ENCODE measurements around the gene CLIC6. TPM values are rescaled to one million over a fixed set of nuclear protein-coding genes. Genes with fewer than 3 reads are reported as not detected.

The CLIC6 gene
- total RNA-seq, 4 donors from 2014 or later: 0.49 to 3.0 (median 1.1) TPM

- no peak for TF ChIP-seq POLR2A (IDR thresholded peaks at IDR 0.05)
- TF ChIP-seq, protein P1, sequence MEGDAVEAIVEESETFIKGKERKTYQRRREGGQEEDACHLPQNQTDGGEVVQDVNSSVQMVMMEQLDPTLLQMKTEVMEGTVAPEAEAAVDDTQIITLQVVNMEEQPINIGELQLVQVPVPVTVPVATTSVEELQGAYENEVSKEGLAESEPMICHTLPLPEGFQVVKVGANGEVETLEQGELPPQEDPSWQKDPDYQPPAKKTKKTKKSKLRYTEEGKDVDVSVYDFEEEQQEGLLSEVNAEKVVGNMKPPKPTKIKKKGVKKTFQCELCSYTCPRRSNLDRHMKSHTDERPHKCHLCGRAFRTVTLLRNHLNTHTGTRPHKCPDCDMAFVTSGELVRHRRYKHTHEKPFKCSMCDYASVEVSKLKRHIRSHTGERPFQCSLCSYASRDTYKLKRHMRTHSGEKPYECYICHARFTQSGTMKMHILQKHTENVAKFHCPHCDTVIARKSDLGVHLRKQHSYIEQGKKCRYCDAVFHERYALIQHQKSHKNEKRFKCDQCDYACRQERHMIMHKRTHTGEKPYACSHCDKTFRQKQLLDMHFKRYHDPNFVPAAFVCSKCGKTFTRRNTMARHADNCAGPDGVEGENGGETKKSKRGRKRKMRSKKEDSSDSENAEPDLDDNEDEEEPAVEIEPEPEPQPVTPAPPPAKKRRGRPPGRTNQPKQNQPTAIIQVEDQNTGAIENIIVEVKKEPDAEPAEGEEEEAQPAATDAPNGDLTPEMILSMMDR (IDR thresholded peaks at IDR 0.05 in 4 of 5, conservative IDR thresholded peaks at IDR 0.05 in 1 of 5): no peak
- ATAC-seq: no peak
- intact Hi-C loops (cut with DNase I; ENCODE audit: low total_unique reads) (loop anchor here (5.0 kb wide), 2 partner anchors 105 to 355 kb away; partner anchors contain the start of gene RUNX1), in situ Hi-C loops (cut with MboI; ENCODE audit: low sequenced_read_pairs in 4 of 4) (loop anchor here in 1 of 4 donors (10.0 to 25.0 kb wide), 4 partner anchors 95 to 1245 kb away; no protein-coding TSS in a partner anchor)
- no peak overlapping the region for H3K4me3 ChIP-seq
- H3K27ac ChIP-seq: no peak overlapping the region
- H3K36me3 ChIP-seq: no peaks in the 10 kb centered on the region
- no peak for DNase-seq
- peaks cover 17 to 30% of the 10 kb centered on the region in 2 donors for H3K4me1 ChIP-seq
- H3K9me3 ChIP-seq: no peaks in the 10 kb centered on the region
- H3K27me3 ChIP-seq: no peaks in the 10 kb centered on the region
Measured at GRCh38 chr21:34692458-34693020, 23.7 kb downstream of the CLIC6 start.

DNA sequence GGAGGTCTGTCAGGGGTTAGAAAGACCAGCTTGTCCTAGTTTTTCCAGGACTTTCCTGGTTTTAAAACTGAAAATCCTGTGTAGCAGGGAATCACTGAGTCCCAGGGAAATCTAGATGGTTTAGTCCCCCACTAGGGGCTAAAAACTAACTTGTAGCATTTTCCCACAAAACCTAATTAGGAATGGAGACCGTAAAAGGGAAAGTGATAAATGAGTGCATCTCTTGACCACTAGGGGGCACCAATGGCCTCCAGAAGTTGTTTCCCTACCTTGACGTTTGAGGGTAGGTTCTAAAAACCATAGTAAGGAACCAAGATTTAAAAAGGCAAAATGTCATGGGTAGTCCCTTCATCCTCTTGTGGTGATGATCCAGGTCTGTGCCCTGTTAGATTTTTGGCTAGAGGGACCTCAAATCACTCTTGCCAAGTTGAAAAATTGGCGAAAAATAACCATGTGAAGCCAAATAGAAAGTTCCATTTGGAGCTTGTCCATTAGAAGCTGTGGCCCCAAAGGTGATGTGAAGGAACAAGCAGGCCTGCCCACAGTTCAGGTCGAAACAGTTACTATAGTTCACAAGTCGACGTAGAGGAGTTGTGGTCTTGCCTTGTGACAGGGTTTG, 24.5 kb downstream of the CLIC6 start:
- in situ Hi-C loops (cut with MboI; ENCODE audit: low sequenced_read_pairs in 4 of 4): loop anchor here in 1 of 4 donors (10.0 to 25.0 kb wide), 4 partner anchors 94 to 1244 kb away; no protein-coding TSS in a partner anchor
- TF ChIP-seq, protein P1 (IDR thresholded peaks at IDR 0.05 in 4 of 5, conservative IDR thresholded peaks at IDR 0.05 in 1 of 5): peak; percentile 56 to 84 (median 75)
- no peak for TF ChIP-seq POLR2A (IDR thresholded peaks at IDR 0.05)
- H3K4me1 ChIP-seq: peaks cover 14 to 24% of the 10 kb centered on the region in 2 donors
- H3K36me3 ChIP-seq: no peaks in the 10 kb centered on the region
- ATAC-seq: peak; percentile 29 to 43
- intact Hi-C loops (cut with DNase I; ENCODE audit: low total_unique reads): loop anchor here (5.0 kb wide), 2 partner anchors 104 to 354 kb away; partner anchors contain the start of gene RUNX1
- H3K4me3 ChIP-seq: no peak overlapping the region
- H3K9me3 ChIP-seq: no peaks in the 10 kb centered on the region
- peak in 1 of 2 donors; percentile 38 for DNase-seq
- no peaks in the 10 kb centered on the region for H3K27me3 ChIP-seq
- H3K27ac ChIP-seq: no peak overlapping the region

DNA sequence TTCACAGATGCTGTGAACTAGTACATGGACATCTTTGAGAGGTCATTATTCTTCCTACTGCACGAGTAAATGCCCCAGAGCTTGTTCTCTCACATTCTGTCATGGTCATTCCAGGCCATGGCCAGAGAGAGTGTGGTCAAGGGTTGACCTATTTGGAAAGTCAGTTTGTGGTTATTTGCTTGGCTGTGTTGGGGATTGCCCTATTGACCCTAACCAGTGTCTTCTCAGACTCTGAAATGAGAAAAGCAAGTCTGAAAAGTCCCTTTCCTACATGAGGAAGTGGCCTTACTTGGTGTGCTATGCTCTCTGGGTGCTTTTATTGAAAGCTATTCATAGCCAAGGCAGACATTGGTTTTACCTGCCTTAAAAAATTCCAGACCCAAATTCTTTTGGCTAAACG, 26.6 kb downstream of the CLIC6 start:
- H3K36me3 ChIP-seq: no peaks in the 10 kb centered on the region
- H3K4me1 ChIP-seq: peaks cover 9 to 11% of the 10 kb centered on the region in 2 donors
- no peaks in the 10 kb centered on the region for H3K9me3 ChIP-seq
- DNase-seq: no peak
- intact Hi-C loops (cut with DNase I; ENCODE audit: low total_unique reads) (loop anchor here (5.0 kb wide), 1 partner anchor 1247 kb away; no protein-coding TSS in a partner anchor), in situ Hi-C loops (cut with MboI; ENCODE audit: low sequenced_read_pairs in 4 of 4) (loop anchor here in 1 of 4 donors (10.0 to 25.0 kb wide), 4 partner anchors 92 to 1242 kb away; no protein-coding TSS in a partner anchor)
- TF ChIP-seq, protein P1 (IDR thresholded peaks at IDR 0.05 in 4 of 5, conservative IDR thresholded peaks at IDR 0.05 in 1 of 5): no peak
- TF ChIP-seq POLR2A (IDR thresholded peaks at IDR 0.05): no peak
- no peak overlapping the region for H3K27ac ChIP-seq
- H3K27me3 ChIP-seq: no peaks in the 10 kb centered on the region
- ATAC-seq: no peak
- no peak overlapping the region for H3K4me3 ChIP-seq

DNA sequence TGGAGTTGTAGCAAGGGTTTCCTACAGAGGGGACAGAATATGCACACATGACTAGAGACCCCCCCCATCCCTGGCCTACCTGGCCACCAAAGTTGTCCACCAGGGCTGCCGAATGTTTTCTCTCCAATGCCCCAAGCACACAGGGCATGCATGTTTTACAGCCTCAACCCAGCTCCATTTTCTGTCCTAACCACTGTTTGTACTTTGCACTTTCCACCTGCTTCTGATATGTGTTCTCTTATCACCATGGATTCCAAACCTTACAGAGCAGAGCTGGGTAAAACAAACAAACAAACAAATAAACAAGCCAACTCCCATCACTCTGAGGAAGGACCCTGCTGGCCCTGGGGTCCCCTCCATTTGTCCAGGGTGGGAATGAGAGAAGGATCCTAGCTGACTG, 27.3 kb downstream of the CLIC6 start:
- H3K9me3 ChIP-seq: no peaks in the 10 kb centered on the region
- intact Hi-C loops (cut with DNase I; ENCODE audit: low total_unique reads): loop anchor here (5.0 kb wide), 1 partner anchor 1246 kb away; no protein-coding TSS in a partner anchor
- no peak overlapping the region for H3K4me3 ChIP-seq
- in situ Hi-C loops (cut with MboI; ENCODE audit: low sequenced_read_pairs in 4 of 4): loop anchor here in 1 of 4 donors (10.0 to 25.0 kb wide), 4 partner anchors 91 to 1241 kb away; no protein-coding TSS in a partner anchor
- TF ChIP-seq, protein P1 (IDR thresholded peaks at IDR 0.05 in 4 of 5, conservative IDR thresholded peaks at IDR 0.05 in 1 of 5): no peak
- TF ChIP-seq POLR2A (IDR thresholded peaks at IDR 0.05): no peak
- no peak for ATAC-seq
- H3K27ac ChIP-seq: no peak overlapping the region
- H3K27me3 ChIP-seq: no peaks in the 10 kb centered on the region
- no peak for DNase-seq
- peaks cover 2 to 4% of the 10 kb centered on the region in 2 donors for H3K4me1 ChIP-seq
- no peaks in the 10 kb centered on the region for H3K36me3 ChIP-seq

All from gastrocnemius medialis (tissue), 4 donors.